Nephron progenitor cell (in vitro differentiated cells): ENCODE data around the gene ANXA3.

ENCODE experiments used
- DNase-seq: peaks from one replicate; pipeline ENCODE4 v3.0.0; 2021
- H3K27ac Mint-ChIP-seq: 2 replicates; pipeline ENCODE4 v1.8.0; 2021; ENCODE audit warnings: mild to moderate bottlenecking, moderate library complexity, mixed read lengths
- H3K27me3 Mint-ChIP-seq: 2 replicates; pipeline ENCODE4 v1.8.0; 2021; ENCODE audit warnings: mild to moderate bottlenecking, low read depth, mixed read lengths; ENCODE audit not compliant: poor library complexity
- H3K36me3 Mint-ChIP-seq: 2 replicates; pipeline ENCODE4 v1.8.0; 2021; ENCODE audit warnings: low read depth, mixed read lengths
- H3K4me1 Mint-ChIP-seq: 2 replicates; pipeline ENCODE4 v1.8.0; 2021; ENCODE audit warnings: mixed read lengths
- H3K4me3 Mint-ChIP-seq: 2 replicates; pipeline ENCODE4 v1.8.0; 2021; ENCODE audit warnings: mild to moderate bottlenecking, moderate library complexity, mixed read lengths
- H3K9me3 Mint-ChIP-seq: 2 replicates; pipeline ENCODE4 v1.8.0; 2021; ENCODE audit warnings: mild to moderate bottlenecking, moderate library complexity, mixed read lengths
- TF ChIP-seq, protein P1 (sequence below): fragments of 200-600 bp; sonication (generic); IDR thresholded peaks from 2 replicates; pipeline ENCODE4 v1.5.0; 2021; ENCODE audit warnings: antibody characterized with exemption

ANXA3 gene

DNA sequence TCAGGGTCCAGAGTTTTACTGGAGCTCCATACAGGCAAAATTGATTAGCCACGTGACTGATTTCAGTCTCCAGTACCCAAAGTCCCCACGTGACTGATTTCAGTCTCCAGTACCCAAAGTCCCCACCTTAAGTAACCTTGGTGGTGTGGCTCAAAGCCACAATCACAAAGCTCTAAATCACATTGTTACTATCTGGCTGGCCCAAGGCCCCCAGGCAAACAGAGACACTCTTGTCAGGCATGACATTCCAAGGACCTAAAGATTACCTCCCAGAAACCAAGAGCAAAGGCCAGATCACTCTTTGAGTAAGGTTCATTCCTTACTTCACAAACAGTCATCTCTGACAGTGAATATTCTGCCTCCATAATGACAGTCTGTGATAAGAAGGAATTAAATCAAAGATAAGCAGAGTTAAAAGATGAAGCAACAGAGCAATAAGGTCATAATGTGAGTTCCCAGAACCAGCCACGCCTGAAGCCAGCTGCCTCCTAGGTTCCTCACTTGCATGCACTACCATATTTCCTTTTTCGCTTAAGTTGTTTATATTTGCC lies 78.5 kb downstream of the ANXA3 start:
- Mint-ChIP-seq H3K4me3 (no peak overlapping the region), H3K27ac (no peak overlapping the region), H3K4me1 (peaks cover 15% of the 10 kb centered on the region), H3K36me3 (no peaks in the 10 kb centered on the region), H3K9me3 (no peaks in the 10 kb centered on the region), H3K27me3 (peaks cover 10% of the 10 kb centered on the region)
- TF ChIP-seq, protein P1, sequence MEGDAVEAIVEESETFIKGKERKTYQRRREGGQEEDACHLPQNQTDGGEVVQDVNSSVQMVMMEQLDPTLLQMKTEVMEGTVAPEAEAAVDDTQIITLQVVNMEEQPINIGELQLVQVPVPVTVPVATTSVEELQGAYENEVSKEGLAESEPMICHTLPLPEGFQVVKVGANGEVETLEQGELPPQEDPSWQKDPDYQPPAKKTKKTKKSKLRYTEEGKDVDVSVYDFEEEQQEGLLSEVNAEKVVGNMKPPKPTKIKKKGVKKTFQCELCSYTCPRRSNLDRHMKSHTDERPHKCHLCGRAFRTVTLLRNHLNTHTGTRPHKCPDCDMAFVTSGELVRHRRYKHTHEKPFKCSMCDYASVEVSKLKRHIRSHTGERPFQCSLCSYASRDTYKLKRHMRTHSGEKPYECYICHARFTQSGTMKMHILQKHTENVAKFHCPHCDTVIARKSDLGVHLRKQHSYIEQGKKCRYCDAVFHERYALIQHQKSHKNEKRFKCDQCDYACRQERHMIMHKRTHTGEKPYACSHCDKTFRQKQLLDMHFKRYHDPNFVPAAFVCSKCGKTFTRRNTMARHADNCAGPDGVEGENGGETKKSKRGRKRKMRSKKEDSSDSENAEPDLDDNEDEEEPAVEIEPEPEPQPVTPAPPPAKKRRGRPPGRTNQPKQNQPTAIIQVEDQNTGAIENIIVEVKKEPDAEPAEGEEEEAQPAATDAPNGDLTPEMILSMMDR = no peak
- DNase-seq = no peak

DNA sequence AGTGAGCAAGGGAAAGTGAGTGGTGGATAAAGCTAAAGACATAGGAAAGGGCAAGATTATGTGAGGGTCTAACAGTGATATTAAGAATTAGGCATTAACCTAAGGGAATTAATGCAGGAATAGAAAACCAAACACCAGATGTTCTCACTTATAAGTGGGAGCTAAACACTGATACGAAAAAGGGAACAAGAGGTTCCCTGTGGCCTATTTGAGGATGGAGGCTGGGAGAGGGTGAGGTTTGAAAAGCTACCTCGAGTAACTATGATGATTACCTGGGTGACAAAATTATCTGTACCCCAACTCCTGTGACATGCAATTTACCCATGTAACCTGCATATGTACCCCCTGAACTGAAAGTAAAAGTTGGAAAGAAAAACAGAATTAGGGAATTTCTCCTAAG lies 79.0 kb downstream of the ANXA3 start:
- peaks cover 15% of the 10 kb centered on the region for H3K27me3 Mint-ChIP-seq
- no peak for DNase-seq
- no peak overlapping the region for H3K27ac Mint-ChIP-seq
- no peaks in the 10 kb centered on the region for H3K36me3 Mint-ChIP-seq
- no peaks in the 10 kb centered on the region for H3K9me3 Mint-ChIP-seq
- H3K4me1 Mint-ChIP-seq = peaks cover 15% of the 10 kb centered on the region
- TF ChIP-seq, protein P1 = no peak
- H3K4me3 Mint-ChIP-seq = no peak overlapping the region

DNA sequence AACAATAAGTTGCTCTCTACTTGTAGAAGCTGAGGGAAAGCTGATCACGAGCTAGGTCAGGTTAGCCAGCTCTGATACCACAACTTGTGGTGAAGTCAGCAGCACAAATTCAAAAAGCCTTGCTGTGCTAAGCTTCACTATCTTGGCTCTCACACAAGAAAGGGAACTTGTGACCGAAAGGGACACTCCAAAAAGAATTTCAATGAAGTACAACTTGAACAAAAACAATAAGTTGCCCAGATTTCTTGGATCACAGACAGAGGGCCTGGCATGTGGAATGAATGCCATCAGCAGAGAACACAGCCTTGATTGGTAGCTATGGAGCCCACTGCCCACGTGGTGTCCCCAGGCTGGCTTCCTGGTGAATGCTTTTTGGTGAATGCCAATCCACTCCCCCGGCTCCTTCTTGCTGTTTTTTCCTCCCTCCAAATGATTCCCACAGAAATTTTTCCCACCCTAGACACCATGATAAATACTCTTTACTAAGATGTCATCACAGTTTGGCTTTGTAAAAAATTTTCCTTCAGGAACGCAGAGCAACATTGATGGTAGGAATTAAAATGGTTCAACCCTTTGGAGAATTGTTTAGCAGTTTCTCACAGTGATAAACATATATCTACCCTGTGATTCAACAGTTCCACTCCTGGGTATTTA lies 82.6 kb downstream of the ANXA3 start:
- no peaks in the 10 kb centered on the region for H3K36me3 Mint-ChIP-seq
- H3K27ac Mint-ChIP-seq = peak overlapping the region; percentile 4
- H3K9me3 Mint-ChIP-seq = no peaks in the 10 kb centered on the region
- H3K4me1 Mint-ChIP-seq = peaks cover 19% of the 10 kb centered on the region
- DNase-seq = no peak
- no peak overlapping the region for H3K4me3 Mint-ChIP-seq
- H3K27me3 Mint-ChIP-seq = peaks cover 16% of the 10 kb centered on the region
- TF ChIP-seq, protein P1 = no peak

DNA sequence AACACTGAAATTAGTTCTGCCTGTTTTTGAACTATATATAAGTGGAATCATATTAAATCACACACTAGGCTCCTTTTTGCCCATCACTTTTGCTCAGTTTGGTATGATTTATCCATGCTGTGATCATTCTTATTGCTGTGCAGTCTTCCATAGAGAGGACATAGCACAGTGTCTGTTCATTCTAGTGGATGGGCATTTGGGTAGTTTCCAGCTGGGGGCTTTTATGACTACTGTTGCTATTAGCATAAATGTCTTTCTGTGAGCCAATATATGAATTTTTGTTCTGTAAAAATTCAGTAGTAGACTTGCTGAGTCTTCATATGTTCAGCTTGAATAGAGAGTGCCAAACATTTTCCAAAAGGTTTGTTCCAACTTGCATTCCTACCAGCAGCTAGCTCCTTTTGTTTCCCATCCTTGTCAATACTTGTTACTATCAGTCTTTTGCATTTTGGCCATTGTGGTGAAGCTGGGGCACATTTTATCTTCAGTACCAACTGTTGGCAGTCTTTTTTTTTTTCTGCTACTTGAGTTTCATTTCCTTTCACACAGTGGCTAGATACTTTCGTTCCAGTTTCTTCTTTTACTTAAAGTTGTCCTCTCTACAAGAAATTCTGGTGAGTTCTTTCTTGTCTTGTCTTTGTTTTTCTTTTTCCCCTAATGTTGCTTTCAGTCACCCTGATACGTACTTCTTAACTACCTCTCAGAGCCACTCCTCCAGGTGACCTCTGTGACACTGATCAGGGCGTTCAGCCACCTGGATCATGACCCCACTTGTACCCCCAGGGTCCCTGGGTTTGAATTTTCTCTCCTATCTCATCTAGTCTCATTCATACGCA lies 87.0 kb downstream of the ANXA3 start:
- TF ChIP-seq, protein P1 = no peak
- Mint-ChIP-seq H3K9me3 (no peaks in the 10 kb centered on the region), H3K27me3 (peaks cover 15% of the 10 kb centered on the region)

DNA sequence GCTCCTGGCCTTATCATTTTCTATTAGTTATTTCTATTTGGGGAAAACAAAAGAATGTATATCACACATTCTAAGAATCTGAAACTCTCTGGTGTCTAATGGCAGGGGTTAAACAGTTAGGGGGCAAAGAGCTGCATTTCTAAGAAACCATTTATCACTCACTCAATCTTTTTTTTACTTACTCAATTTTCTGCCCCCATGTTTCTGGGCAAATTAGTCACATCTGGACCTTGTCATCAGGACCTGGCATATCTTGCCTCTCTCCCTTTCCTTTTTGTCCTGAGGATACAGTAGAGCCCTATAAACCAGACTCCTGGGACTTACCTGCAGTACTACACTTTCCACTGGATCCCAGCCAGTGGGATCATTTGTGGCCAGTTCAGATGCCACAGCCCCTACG lies 89.1 kb downstream of the ANXA3 start:
- Mint-ChIP-seq H3K4me1 (peaks cover 13% of the 10 kb centered on the region), H3K4me3 (no peak overlapping the region), H3K27ac (no peak overlapping the region), H3K36me3 (no peaks in the 10 kb centered on the region), H3K27me3 (peaks cover 8% of the 10 kb centered on the region), H3K9me3 (no peaks in the 10 kb centered on the region)
- TF ChIP-seq, protein P1 = no peak
- no peak for DNase-seq

More for the DNA sequence above, 87.0 kb downstream of the ANXA3 start:
- Mint-ChIP-seq H3K27ac (peak overlapping the region; percentile 47), H3K4me1 (peaks cover 9% of the 10 kb centered on the region), H3K4me3 (no peak overlapping the region), H3K36me3 (no peaks in the 10 kb centered on the region)
- no peak for DNase-seq
